Smooth muscle cell (in vitro differentiated cells): Measurements from ENCODE around the gene ATP11A. TPM values are rescaled to one million over a fixed set of nuclear protein-coding genes. Genes with fewer than 3 reads are reported as not detected.
"Not testable (repeated sequence)": the region's sequence is repeated elsewhere in the genome, so short reads cannot be mapped to it uniquely, and the experiment has no call there.

Experiments
- DNase-seq: peaks from one replicate; lab custom pipeline; 2025; ENCODE audit not compliant: unreplicated experiment; lab: John Stamatoyannopoulos, UW
- H2AFZ ChIP-seq: fragments of 200-600 bp; sonication (generic); 2 replicates; pipeline ENCODE4 v1.6.0; 2016; ENCODE audit warnings: antibody characterized with exemption, low read depth, mild to moderate bottlenecking
- H3F3A ChIP-seq: fragments of 200-600 bp; sonication (generic); 2 replicates; pipeline ENCODE4 v1.6.0; 2017; ENCODE audit warnings: antibody characterized with exemption, low read depth
- H3K27ac ChIP-seq: fragments of 200-600 bp; sonication (generic); 2 replicates; pipeline ENCODE4 v1.5.1; 2016; ENCODE audit warnings: low read depth, mild to moderate bottlenecking
- H3K27me3 ChIP-seq: fragments of 200-600 bp; sonication (generic); 2 replicates; pipeline ENCODE4 v1.6.1; 2016; ENCODE audit warnings: low read depth, mild to moderate bottlenecking
- H3K36me3 ChIP-seq: fragments of 200-600 bp; sonication (generic); 2 replicates; pipeline ENCODE4 v1.5.1; 2016; ENCODE audit warnings: low read depth
- H3K4me1 ChIP-seq: fragments of 200-600 bp; sonication (generic); 2 replicates; pipeline ENCODE4 v1.5.1; 2016; ENCODE audit warnings: low read depth
- H3K4me2 ChIP-seq: fragments of 200-600 bp; sonication (generic); 2 replicates; pipeline ENCODE4 v1.6.0; 2016; ENCODE audit warnings: mild to moderate bottlenecking
- H3K4me3 ChIP-seq: fragments of 200-600 bp; sonication (generic); 2 replicates; pipeline ENCODE4 v1.5.1; 2016; ENCODE audit warnings: mild to moderate bottlenecking
- H3K79me2 ChIP-seq: fragments of 200-600 bp; sonication (generic); 2 replicates; pipeline ENCODE4 v1.6.0; 2016; ENCODE audit warnings: low read depth, mild to moderate bottlenecking
- H3K9ac ChIP-seq: fragments of 200-600 bp; sonication (generic); 2 replicates; pipeline ENCODE4 v1.6.0; 2016; ENCODE audit warnings: low read depth
- H3K9me3 ChIP-seq: fragments of 200-600 bp; sonication (generic); replicated peaks from 2 replicates; pipeline ENCODE4 v1.5.1; 2016; ENCODE audit warnings: low read depth
- H4K20me1 ChIP-seq: fragments of 200-600 bp; sonication (generic); 2 replicates; pipeline ENCODE4 v1.6.0; 2016; ENCODE audit warnings: low read depth
- WGBS: methylation state at CpG from one replicate; pipeline ENCODE4 v1.1.7; 2016; ENCODE audit warnings: low lambda C conversion rate; 5-methylcytosine and 5-hydroxymethylcytosine counted together
- polyA plus RNA-seq: library from polyadenylated mRNA; unstranded; fragments of >200 nt; fragmentation: Nextera tagmentation; extraction: Ambion mirVana; gene quantifications from 2 replicates; pipeline ENCODE4 v1.2.1, GENCODE V29; 2016
- total RNA-seq: library from RNA; depleted of rRNA; stranded (reverse); fragments of >200 nt; gene quantifications from 2 replicates; pipeline ENCODE4 v1.2.3, GENCODE V29; 2014
- TF ChIP-seq, protein P1 (sequence below): fragments of 200-600 bp; sonication (generic); IDR thresholded peaks from 2 replicates; pipeline ENCODE4 v1.5.1; 2017; ENCODE audit warnings: borderline replicate concordance, mild to moderate bottlenecking, antibody characterized with exemption; ENCODE audit not compliant: insufficient read depth, poor library complexity, severe bottlenecking

ATP11A gene
- total and polyA plus RNA-seq, 2 experiments from 2014 or later: 6.5 to 7.5 TPM

DNA sequence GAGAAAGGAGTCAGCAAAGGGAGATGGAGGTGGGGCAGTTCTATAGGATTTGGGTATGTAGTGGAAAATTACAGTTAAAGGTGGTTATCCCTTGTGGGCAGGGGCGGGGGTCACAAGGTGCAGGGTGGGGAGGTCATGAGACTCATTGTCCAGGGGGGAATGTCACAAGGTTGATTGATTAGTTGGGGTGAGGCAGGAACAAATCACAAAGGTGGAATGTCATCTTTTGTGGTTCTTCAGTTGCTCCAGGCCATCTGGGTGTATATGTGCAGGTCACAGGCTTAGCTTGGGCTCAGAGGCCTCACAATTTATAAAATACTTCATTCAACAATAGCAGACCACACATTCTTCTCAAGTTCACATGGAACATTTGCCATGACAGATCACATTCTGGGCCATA is 109.6 kb downstream of the ATP11A start:
- H3K9me3 ChIP-seq: no peaks in the 10 kb centered on the region
- H3K27ac ChIP-seq: no peak overlapping the region
- no peaks in the 10 kb centered on the region for H3K27me3 ChIP-seq
- no peak overlapping the region for H3K4me3 ChIP-seq
- TF ChIP-seq, protein P1, sequence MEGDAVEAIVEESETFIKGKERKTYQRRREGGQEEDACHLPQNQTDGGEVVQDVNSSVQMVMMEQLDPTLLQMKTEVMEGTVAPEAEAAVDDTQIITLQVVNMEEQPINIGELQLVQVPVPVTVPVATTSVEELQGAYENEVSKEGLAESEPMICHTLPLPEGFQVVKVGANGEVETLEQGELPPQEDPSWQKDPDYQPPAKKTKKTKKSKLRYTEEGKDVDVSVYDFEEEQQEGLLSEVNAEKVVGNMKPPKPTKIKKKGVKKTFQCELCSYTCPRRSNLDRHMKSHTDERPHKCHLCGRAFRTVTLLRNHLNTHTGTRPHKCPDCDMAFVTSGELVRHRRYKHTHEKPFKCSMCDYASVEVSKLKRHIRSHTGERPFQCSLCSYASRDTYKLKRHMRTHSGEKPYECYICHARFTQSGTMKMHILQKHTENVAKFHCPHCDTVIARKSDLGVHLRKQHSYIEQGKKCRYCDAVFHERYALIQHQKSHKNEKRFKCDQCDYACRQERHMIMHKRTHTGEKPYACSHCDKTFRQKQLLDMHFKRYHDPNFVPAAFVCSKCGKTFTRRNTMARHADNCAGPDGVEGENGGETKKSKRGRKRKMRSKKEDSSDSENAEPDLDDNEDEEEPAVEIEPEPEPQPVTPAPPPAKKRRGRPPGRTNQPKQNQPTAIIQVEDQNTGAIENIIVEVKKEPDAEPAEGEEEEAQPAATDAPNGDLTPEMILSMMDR: no peak
- H4K20me1 ChIP-seq: no peaks in the 10 kb centered on the region
- H3K36me3 ChIP-seq: peaks cover 5% of the 10 kb centered on the region
- no peaks in the 10 kb centered on the region for H3K4me1 ChIP-seq
- DNase-seq: no peak
- no peak overlapping the region for H3K9ac ChIP-seq
- no peak overlapping the region for H2AFZ ChIP-seq
- no peaks in the 10 kb centered on the region for H3F3A ChIP-seq
- no peak overlapping the region for H3K4me2 ChIP-seq
- 100% methylated on average over 1 of the region's 1 CpG for WGBS
- H3K79me2 ChIP-seq: no peaks in the 10 kb centered on the region

DNA sequence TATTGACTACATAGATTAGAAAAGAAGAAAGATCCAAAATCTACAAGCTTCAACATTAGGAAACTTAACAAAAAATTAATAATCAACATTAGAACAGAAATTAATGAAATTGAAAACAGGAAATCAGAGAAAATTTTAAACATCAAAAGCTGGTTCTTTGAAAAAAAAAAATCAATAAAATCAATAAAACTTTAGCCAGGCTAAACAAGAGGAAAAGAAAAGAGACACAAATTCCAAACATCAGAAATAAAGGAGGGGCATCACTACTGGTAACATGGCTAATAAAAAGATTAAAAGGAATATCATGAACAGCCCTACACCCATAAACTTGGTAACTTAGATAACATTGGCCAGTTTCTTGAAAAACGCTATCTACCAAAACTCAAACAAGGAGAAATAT is 110.2 kb downstream of the ATP11A start:
- Histone ChIP-seq H3K4me2 (no peak overlapping the region), H3K4me3 (no peak overlapping the region), H3K27ac (no peak overlapping the region), H3K27me3 (no peaks in the 10 kb centered on the region), H3K36me3 (peaks cover 5% of the 10 kb centered on the region), H3K79me2 (no peaks in the 10 kb centered on the region), H3K9me3 (no peaks in the 10 kb centered on the region), H3F3A (no peaks in the 10 kb centered on the region), H3K9ac (no peak overlapping the region), H3K4me1 (no peaks in the 10 kb centered on the region), H4K20me1 (no peaks in the 10 kb centered on the region), H2AFZ (no peak overlapping the region)
- 100% methylated on average over 1 of the region's 1 CpG for WGBS
- TF ChIP-seq, protein P1: no peak
- no peak for DNase-seq

DNA sequence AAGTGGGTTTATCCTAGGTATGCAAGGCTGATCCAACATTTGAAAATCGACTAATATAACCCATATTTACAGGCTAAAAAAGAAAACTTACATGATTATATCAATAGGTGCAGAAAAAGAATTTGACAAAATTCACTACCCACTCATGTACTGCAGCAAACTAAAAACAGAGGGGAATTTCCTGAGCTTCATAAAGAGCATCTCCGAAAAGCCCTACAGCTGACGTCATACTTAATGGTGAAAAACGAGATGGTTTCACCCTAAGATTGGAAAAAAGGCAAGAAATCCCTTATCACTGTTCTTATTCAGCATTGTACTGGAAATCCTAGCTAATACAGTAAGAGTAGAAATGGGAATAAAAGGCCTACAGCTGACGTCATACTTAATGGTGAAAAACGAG is 111.0 kb downstream of the ATP11A start:
- not testable (repeated sequence) for H3K4me3 ChIP-seq

DNA sequence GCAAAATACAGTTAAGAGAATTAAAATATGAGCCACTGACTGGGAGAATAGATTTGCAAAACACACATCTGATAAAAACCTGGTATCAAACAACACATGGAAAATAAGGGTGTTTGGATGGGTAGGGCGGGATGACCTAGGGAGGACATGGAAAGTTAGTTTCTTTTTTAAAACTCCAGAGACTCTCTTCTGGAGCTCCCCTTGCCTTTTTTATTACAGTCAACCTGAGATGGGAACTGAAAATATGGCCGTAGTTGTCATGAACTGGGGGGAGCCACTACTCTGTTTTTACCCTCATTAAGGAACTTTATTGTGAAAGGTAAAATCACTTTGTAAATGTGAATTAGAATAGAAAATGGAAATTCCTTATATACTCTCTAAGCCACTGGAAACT is 113.0 kb downstream of the ATP11A start:
- Histone ChIP-seq H3F3A (no peaks in the 10 kb centered on the region), H3K9me3 (no peaks in the 10 kb centered on the region), H3K4me2 (no peak overlapping the region), H2AFZ (no peak overlapping the region), H3K36me3 (peaks cover 5% of the 10 kb centered on the region), H3K4me3 (no peak overlapping the region), H3K4me1 (no peaks in the 10 kb centered on the region), H4K20me1 (no peaks in the 10 kb centered on the region), H3K79me2 (no peaks in the 10 kb centered on the region), H3K27ac (no peak overlapping the region), H3K27me3 (no peaks in the 10 kb centered on the region), H3K9ac (no peak overlapping the region)
- WGBS: 89% methylated on average over 2 of the region's 2 CpGs
- TF ChIP-seq, protein P1: no peak
- DNase-seq: no peak

More for the DNA sequence above, 111.0 kb downstream of the ATP11A start:
- DNase-seq, H3F3A ChIP-seq, H2AFZ ChIP-seq, H3K36me3 ChIP-seq, H3K27me3 ChIP-seq, H3K9ac ChIP-seq, H3K9me3 ChIP-seq, H3K79me2 ChIP-seq, H3K4me2 ChIP-seq, H3K27ac ChIP-seq, H3K4me1 ChIP-seq, H4K20me1 ChIP-seq: not testable (repeated sequence)
- 97% methylated on average over 4 of the region's 6 CpGs for WGBS
